Liver (tissue), 9 donors: Measurements from ENCODE around the gene KMT2E. TPM values are rescaled to one million over a fixed set of nuclear protein-coding genes. Genes with fewer than 3 reads are reported as not detected.

Experiments
- DNase-seq: peaks from one replicate; pipeline ENCODE4 v3.0.0-alpha.2; 2017; ENCODE audit warnings: low spot score
- H3K27ac ChIP-seq, 2 donors: one replicate each; pipeline ENCODE4 v1.7.0; 2013; ENCODE audit warnings: inconsistent platforms in 2 of 2, low read length in 2 of 2, control low read depth in 1 of 2, low read depth in 1 of 2, mild to moderate bottlenecking in 1 of 2
- H3K27me3 ChIP-seq, 4 donors: one replicate each; pipeline versions ENCODE4 v1.6.1 to v1.7.0; 2013; ENCODE audit warnings: low read length in 3 of 4, inconsistent platforms in 1 of 4, mild to moderate bottlenecking in 1 of 4, moderate library complexity in 1 of 4; ENCODE audit not compliant: control insufficient read depth in 4 of 4, insufficient read depth in 4 of 4
- H3K36me3 ChIP-seq, 4 donors: one replicate each; pipeline versions ENCODE4 v1.6.1 to v1.7.0; 2013; ENCODE audit warnings: low read length in 3 of 4, mild to moderate bottlenecking in 3 of 4, low read depth in 1 of 4, moderate library complexity in 1 of 4; ENCODE audit not compliant: control insufficient read depth in 4 of 4, insufficient read depth in 3 of 4
- H3K4me1 ChIP-seq, 4 donors: one replicate each; pipeline versions ENCODE4 v1.6.1 to v1.7.0; 2013; ENCODE audit warnings: low read length in 3 of 4, mild to moderate bottlenecking in 3 of 4, moderate library complexity in 1 of 4; ENCODE audit not compliant: control insufficient read depth in 4 of 4, insufficient read depth in 4 of 4
- H3K4me3 ChIP-seq, 3 donors: one replicate each; pipeline versions ENCODE4 v1.6.1 to v1.7.0; 2013; ENCODE audit warnings: low read length in 3 of 3, control low read depth in 1 of 3, low read depth in 1 of 3, mild to moderate bottlenecking in 1 of 3
- H3K9ac ChIP-seq, 2 donors: one replicate each; pipeline ENCODE4 v1.7.0; 2013; ENCODE audit warnings: low read length in 2 of 2, mild to moderate bottlenecking in 2 of 2, moderate library complexity in 2 of 2, control low read depth in 1 of 2, low read depth in 1 of 2
- H3K9me3 ChIP-seq, 4 donors: one replicate each; pipeline versions ENCODE4 v1.6.1 to v1.7.0; 2013; ENCODE audit warnings: low read length in 3 of 4; ENCODE audit not compliant: control insufficient read depth in 4 of 4
- FOXA1 ChIP-seq: IDR thresholded peaks from 2 replicates; pipeline ENCODE4 v1.6.1; 2016; ENCODE audit warnings: antibody characterized with exemption
- FOXA2 ChIP-seq: IDR thresholded peaks from 2 replicates; pipeline ENCODE4 v1.6.1; 2016; ENCODE audit warnings: antibody characterized with exemption
- GABPA ChIP-seq, 2 donors: IDR thresholded peaks in 1 of 2; conservative IDR thresholded peaks in 1 of 2; 2 replicates each; pipeline ENCODE4 v1.6.1; 2016; ENCODE audit warnings: antibody characterized with exemption in 2 of 2, mild to moderate bottlenecking in 1 of 2, moderate library complexity in 1 of 2
- HNF4G ChIP-seq: IDR thresholded peaks from 2 replicates; pipeline ENCODE4 v1.6.1; 2016; ENCODE audit warnings: antibody characterized with exemption
- NR2F2 ChIP-seq: IDR thresholded peaks from 2 replicates; pipeline ENCODE4 v1.6.1; 2016; ENCODE audit warnings: antibody characterized with exemption
- RAD21 ChIP-seq, 2 donors: IDR thresholded peaks; 2 replicates each; pipeline ENCODE4 v1.6.1; 2016; ENCODE audit warnings: antibody characterized with exemption in 2 of 2, mild to moderate bottlenecking in 2 of 2
- YY1 ChIP-seq: IDR thresholded peaks from 2 replicates; pipeline ENCODE4 v1.6.1; 2016; ENCODE audit warnings: antibody characterized with exemption, mild to moderate bottlenecking
- WGBS: extraction: QIAGEN DNeasy Blood & Tissue Kit; methylation state at CpG from one replicate; pipeline ENCODE4 v1.1.7; 2013; 5-methylcytosine and 5-hydroxymethylcytosine counted together
- polyA plus RNA-seq, 2 donors: library from polyadenylated mRNA; stranded (reverse) in 1 of 2; unstranded in 1 of 2; fragments of 200-250 nt in 1 of 2; fragments of >200 nt in 1 of 2; fragmentation: Nextera tagmentation in 1 of 2; extraction: Ambion mirVana in 1 of 2; gene quantifications; one replicate each; pipeline versions ENCODE4 v1.2.1 to v1.2.3, GENCODE V29; 2013 to 2015
- total RNA-seq, 2 donors: library from RNA; depleted of rRNA; stranded (reverse); fragments of >200 nt; gene quantifications; one replicate each; pipeline ENCODE4 v1.2.3, GENCODE V29; 2014
- TF ChIP-seq, protein P1 (sequence below): IDR thresholded peaks from 2 replicates; pipeline ENCODE4 v1.6.1; 2016; ENCODE audit warnings: antibody characterized with exemption, mild to moderate bottlenecking
- TF ChIP-seq, protein P2 (sequence below): fragments of 150-350 bp; IDR thresholded peaks from 2 replicates; pipeline ENCODE4 v1.5.1; 2017; ENCODE audit warnings: improper control_type of control experiment, low read depth, low read length; ENCODE audit not compliant: missing input control
- TF ChIP-seq, protein P3 (sequence below): IDR thresholded peaks from 2 replicates; pipeline ENCODE4 v1.6.1; 2016; ENCODE audit warnings: antibody characterized with exemption
- TF ChIP-seq, protein P4 (sequence below): IDR thresholded peaks from 2 replicates; pipeline ENCODE4 v1.6.1; 2016; ENCODE audit warnings: antibody characterized with exemption
- donor health status: healthy.
- donor health status: healthy.
- donor health status: healthy.
- donor health status: healthy.
- donor health status: healthy.

Gene KMT2E
- total and polyA plus RNA-seq, 4 donors: 7.1 to 55.6 (median 42.4) TPM

DNA sequence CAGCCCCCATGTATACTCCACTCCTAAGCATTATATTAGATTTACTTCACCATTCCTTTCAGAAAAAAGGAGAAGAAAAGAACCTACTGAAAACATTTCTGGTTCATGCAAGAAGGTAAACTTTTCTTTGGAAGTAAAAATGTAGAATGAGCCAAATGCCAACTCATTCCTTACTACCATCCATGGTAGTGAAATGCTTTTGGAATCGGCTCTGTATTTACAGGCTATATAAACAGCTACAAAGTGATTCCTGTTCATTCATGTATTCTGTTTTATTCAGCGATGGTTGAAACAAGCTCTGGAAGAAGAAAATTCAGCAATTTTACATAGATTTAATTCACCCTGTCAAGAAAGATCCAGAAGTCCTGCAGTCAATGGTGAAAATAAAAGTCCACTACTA, 91.6 kb downstream of the KMT2E start:
- Histone ChIP-seq H3K27me3 (no peaks in the 10 kb centered on the region), H3K9ac (no peak overlapping the region), H3K27ac (no peak overlapping the region), H3K36me3 (peaks cover 5 to 44% (median 39%) of the 10 kb centered on the region in 4 donors), H3K9me3 (no peaks in the 10 kb centered on the region), H3K4me1 (peaks cover 0 to 5% (median 3%) of the 10 kb centered on the region in 4 donors), H3K4me3 (no peak overlapping the region)
- 94% methylated on average over 2 of the region's 2 CpGs for WGBS
- DNase-seq: no peak
- no peak for TF ChIP-seq HNF4G
- TF ChIP-seq, protein P1, sequence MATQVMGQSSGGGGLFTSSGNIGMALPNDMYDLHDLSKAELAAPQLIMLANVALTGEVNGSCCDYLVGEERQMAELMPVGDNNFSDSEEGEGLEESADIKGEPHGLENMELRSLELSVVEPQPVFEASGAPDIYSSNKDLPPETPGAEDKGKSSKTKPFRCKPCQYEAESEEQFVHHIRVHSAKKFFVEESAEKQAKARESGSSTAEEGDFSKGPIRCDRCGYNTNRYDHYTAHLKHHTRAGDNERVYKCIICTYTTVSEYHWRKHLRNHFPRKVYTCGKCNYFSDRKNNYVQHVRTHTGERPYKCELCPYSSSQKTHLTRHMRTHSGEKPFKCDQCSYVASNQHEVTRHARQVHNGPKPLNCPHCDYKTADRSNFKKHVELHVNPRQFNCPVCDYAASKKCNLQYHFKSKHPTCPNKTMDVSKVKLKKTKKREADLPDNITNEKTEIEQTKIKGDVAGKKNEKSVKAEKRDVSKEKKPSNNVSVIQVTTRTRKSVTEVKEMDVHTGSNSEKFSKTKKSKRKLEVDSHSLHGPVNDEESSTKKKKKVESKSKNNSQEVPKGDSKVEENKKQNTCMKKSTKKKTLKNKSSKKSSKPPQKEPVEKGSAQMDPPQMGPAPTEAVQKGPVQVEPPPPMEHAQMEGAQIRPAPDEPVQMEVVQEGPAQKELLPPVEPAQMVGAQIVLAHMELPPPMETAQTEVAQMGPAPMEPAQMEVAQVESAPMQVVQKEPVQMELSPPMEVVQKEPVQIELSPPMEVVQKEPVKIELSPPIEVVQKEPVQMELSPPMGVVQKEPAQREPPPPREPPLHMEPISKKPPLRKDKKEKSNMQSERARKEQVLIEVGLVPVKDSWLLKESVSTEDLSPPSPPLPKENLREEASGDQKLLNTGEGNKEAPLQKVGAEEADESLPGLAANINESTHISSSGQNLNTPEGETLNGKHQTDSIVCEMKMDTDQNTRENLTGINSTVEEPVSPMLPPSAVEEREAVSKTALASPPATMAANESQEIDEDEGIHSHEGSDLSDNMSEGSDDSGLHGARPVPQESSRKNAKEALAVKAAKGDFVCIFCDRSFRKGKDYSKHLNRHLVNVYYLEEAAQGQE: no peak

DNA sequence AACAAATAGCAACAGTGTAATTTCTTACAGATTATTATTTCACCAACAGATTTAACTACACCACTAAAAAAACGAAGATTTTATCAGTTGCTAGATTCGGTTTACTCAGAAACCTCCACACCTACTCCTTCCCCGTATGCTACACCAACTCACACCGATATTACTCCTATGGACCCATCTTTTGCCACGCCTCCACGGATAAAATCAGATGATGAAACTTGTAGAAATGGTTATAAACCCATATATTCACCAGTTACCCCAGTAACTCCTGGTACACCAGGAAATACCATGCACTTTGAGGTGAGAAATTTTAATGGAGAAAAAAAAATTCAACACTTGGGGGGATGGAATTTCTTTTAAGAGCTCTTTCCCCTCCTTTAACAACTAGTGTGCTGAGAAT, 92.5 kb downstream of the KMT2E start:
- H3K9ac ChIP-seq: no peak overlapping the region
- H3K4me1 ChIP-seq: peaks cover 1 to 4% (median 3%) of the 10 kb centered on the region in 4 donors
- TF ChIP-seq FOXA1 (no peak), RAD21 (IDR thresholded peaks at IDR 0.05) (no peak), GABPA (IDR thresholded peaks at IDR 0.05 in 1 of 2, conservative IDR thresholded peaks at IDR 0.05 in 1 of 2) (no peak), HNF4G (no peak), NR2F2 (no peak), FOXA2 (no peak), YY1 (no peak)
- TF ChIP-seq, protein P1: no peak
- TF ChIP-seq, protein P2, sequence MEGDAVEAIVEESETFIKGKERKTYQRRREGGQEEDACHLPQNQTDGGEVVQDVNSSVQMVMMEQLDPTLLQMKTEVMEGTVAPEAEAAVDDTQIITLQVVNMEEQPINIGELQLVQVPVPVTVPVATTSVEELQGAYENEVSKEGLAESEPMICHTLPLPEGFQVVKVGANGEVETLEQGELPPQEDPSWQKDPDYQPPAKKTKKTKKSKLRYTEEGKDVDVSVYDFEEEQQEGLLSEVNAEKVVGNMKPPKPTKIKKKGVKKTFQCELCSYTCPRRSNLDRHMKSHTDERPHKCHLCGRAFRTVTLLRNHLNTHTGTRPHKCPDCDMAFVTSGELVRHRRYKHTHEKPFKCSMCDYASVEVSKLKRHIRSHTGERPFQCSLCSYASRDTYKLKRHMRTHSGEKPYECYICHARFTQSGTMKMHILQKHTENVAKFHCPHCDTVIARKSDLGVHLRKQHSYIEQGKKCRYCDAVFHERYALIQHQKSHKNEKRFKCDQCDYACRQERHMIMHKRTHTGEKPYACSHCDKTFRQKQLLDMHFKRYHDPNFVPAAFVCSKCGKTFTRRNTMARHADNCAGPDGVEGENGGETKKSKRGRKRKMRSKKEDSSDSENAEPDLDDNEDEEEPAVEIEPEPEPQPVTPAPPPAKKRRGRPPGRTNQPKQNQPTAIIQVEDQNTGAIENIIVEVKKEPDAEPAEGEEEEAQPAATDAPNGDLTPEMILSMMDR: no peak
- TF ChIP-seq, protein P3, sequence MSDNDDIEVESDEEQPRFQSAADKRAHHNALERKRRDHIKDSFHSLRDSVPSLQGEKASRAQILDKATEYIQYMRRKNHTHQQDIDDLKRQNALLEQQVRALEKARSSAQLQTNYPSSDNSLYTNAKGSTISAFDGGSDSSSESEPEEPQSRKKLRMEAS: no peak
- TF ChIP-seq, protein P4, sequence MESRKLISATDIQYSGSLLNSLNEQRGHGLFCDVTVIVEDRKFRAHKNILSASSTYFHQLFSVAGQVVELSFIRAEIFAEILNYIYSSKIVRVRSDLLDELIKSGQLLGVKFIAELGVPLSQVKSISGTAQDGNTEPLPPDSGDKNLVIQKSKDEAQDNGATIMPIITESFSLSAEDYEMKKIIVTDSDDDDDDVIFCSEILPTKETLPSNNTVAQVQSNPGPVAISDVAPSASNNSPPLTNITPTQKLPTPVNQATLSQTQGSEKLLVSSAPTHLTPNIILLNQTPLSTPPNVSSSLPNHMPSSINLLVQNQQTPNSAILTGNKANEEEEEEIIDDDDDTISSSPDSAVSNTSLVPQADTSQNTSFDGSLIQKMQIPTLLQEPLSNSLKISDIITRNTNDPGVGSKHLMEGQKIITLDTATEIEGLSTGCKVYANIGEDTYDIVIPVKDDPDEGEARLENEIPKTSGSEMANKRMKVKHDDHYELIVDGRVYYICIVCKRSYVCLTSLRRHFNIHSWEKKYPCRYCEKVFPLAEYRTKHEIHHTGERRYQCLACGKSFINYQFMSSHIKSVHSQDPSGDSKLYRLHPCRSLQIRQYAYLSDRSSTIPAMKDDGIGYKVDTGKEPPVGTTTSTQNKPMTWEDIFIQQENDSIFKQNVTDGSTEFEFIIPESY: no peak
- H3K4me3 ChIP-seq: no peak overlapping the region
- WGBS: 90% methylated on average over 6 of the region's 6 CpGs
- H3K27ac ChIP-seq: no peak overlapping the region
- no peaks in the 10 kb centered on the region for H3K27me3 ChIP-seq
- no peak for DNase-seq
- H3K36me3 ChIP-seq: peaks cover 5 to 50% (median 44%) of the 10 kb centered on the region in 4 donors
- H3K9me3 ChIP-seq: no peaks in the 10 kb centered on the region
